Measurements from ENCODE around the gene KRTAP21-3. TPM values are rescaled to one million over a fixed set of nuclear protein-coding genes. Genes with fewer than 3 reads are reported as not detected.
A peak's percentile ranks its signal among the peaks of the same experiment; 100 is the strongest.

Gene KRTAP21-3
- total and polyA plus RNA-seq, 2 of the 13 experiments (the other 11 are each of a cell fraction or from before 2014, with no cell fraction given) = not detected

GRCh38 chr21:30747159-30747558 is 28.6 kb upstream of the KRTAP21-3 start, which contains the start of gene KRTAP21-2:
TSS of gene KRTAP21-2 (minus strand) at chr21:30747259. CDS start at chr21:30747202, 57 bp downstream.
- no peak for TF ChIP-seq CEBPB (IDR thresholded peaks at IDR 0.05; ENCODE audit: borderline replicate concordance, low read depth, low read length)
- POLR2A ChIA-PET = no interaction called here
- Histone ChIP-seq H3K79me2 (ENCODE audit: insufficient read depth, low read length) (no peaks in the 10 kb centered on the region), H3K4me2 (ENCODE audit: low read depth, low read length) (no peak within 1 kb of the TSS), H3K36me3 (replicated peaks in 1 of 2; ENCODE audit: control insufficient read depth in 1 of 2, insufficient read depth in 2 of 2, low read length in 2 of 2) (no peaks in the 10 kb centered on the region), H2AFZ (ENCODE audit: low read length) (no peak within 1 kb of the TSS), H3K4me3 (replicated peaks in 1 of 3; ENCODE audit: insufficient read depth in 1 of 3, low read depth in 2 of 3, low read length in 3 of 3) (no peak within 1 kb of the TSS), H3K4me1 (ENCODE audit: insufficient read depth, low read length) (no peaks in the 10 kb centered on the region), H3K9ac (ENCODE audit: insufficient read depth, low read depth, low read length) (no peak within 1 kb of the TSS), H4K20me1 (ENCODE audit: insufficient read depth, low read length) (no peaks in the 10 kb centered on the region), H3K9me3 (ENCODE audit: low read length) (peaks cover 87% of the 10 kb centered on the region), H3K27me3 (ENCODE audit: control insufficient read depth in 1 of 2, insufficient read depth in 2 of 2, low read length in 2 of 2) (no peaks in the 10 kb centered on the region), H3K27ac (ENCODE audit: extremely low read length, insufficient read depth, low read length) (no peak within 1 kb of the TSS)
- DNase-seq (ENCODE audit: low spot score) (no peak), ATAC-seq (no peak), FAIRE-seq (no peak)
- intact Hi-C loops (cut with micrococcal nuclease; ENCODE audit: unreplicated experiment) (no loop called here), in situ Hi-C loops (cut with HindIII; ENCODE audit: extremely low pct_ligation_motif_present, low pct_unique_long_range_greater_than_20kb) (no loop called here)
- CTCF ChIA-PET (ENCODE audit: low intra/inter-chr PET ratio, low total read pairs) = no interaction called here
- BruUV-seq (replicated peaks) = no TSS peak

- H3K36me3 ChIP-seq (replicated peaks in 1 of 2; ENCODE audit: control insufficient read depth in 1 of 2, insufficient read depth in 2 of 2, low read length in 2 of 2) = no peaks in the 10 kb centered on the region
- H3K4me1 ChIP-seq (ENCODE audit: insufficient read depth, low read length) = no peaks in the 10 kb centered on the region
- no peaks in the 10 kb centered on the region for H3K27me3 ChIP-seq (ENCODE audit: control insufficient read depth in 1 of 2, insufficient read depth in 2 of 2, low read length in 2 of 2)
- no peak overlapping the region for H2AFZ ChIP-seq (ENCODE audit: low read length)
- DNase-seq (ENCODE audit: low spot score) (no peak), ATAC-seq (no peak), FAIRE-seq (no peak)
- peak; percentile 13 to 74; a peak in 3 of 4 replicates for TF ChIP-seq MAFK (conservative IDR thresholded peaks at IDR 0.05 in 1 of 2, IDR thresholded peaks at IDR 0.05 in 1 of 2; ENCODE audit: low read length in 2 of 2)
- TF ChIP-seq KMT2B (CRISPR knock-in tag; IDR thresholded peaks at IDR 0.05) = no peak
- peak; percentile 54 for TF ChIP-seq MAFF (IDR thresholded peaks at IDR 0.05; ENCODE audit: low read depth, low read length)
- H4K20me1 ChIP-seq (ENCODE audit: insufficient read depth, low read length) = no peaks in the 10 kb centered on the region
- POLR2A ChIA-PET = no interaction called here
- no TSS peak for BruUV-seq (replicated peaks)
- CTCF ChIA-PET (ENCODE audit: low intra/inter-chr PET ratio, low total read pairs) = no interaction called here
- no peak overlapping the region for H3K4me2 ChIP-seq (ENCODE audit: low read depth, low read length)
- no peaks in the 10 kb centered on the region for H3K79me2 ChIP-seq (ENCODE audit: insufficient read depth, low read length)
- intact Hi-C loops (cut with micrococcal nuclease; ENCODE audit: unreplicated experiment) (no loop called here), in situ Hi-C loops (cut with HindIII; ENCODE audit: extremely low pct_ligation_motif_present, low pct_unique_long_range_greater_than_20kb) (no loop called here)
- H3K9ac ChIP-seq (ENCODE audit: insufficient read depth, low read depth, low read length) = no peak overlapping the region
- no peak overlapping the region for H3K4me3 ChIP-seq (replicated peaks in 1 of 3; ENCODE audit: insufficient read depth in 1 of 3, low read depth in 2 of 3, low read length in 3 of 3)
- peaks cover 85% of the 10 kb centered on the region for H3K9me3 ChIP-seq (ENCODE audit: low read length)
- 42% methylated on average over 2 of the region's 2 CpGs for WGBS (ENCODE audit: low lambda C conversion rate)
- no peak overlapping the region for H3K27ac ChIP-seq (ENCODE audit: extremely low read length, insufficient read depth, low read length)
Measured at GRCh38 chr21:30740462-30740861, 21.9 kb upstream of the KRTAP21-3 start.
